ENCODE measurements around the gene SLC7A4. TPM values are rescaled to one million over a fixed set of nuclear protein-coding genes. Genes with fewer than 3 reads are reported as not detected.

SLC7A4 gene
- total RNA-seq, 1 experiment from 2014 or later = not detected

GRCh38 chr22:21078916-21079315, 46.6 kb upstream of the SLC7A4 start:
- Histone ChIP-seq H4K20me1 (ENCODE audit: insufficient read depth) (no peaks in the 10 kb centered on the region), H3K79me2 (ENCODE audit: insufficient read depth, low read length) (no peaks in the 10 kb centered on the region), H3K27me3 (ENCODE audit: insufficient read depth, low read length) (no peaks in the 10 kb centered on the region), H3K4me2 (ENCODE audit: low read length) (no peak overlapping the region), H3K27ac (ENCODE audit: low read depth, low read length) (no peak overlapping the region), H3K4me3 (replicated peaks in 1 of 2; ENCODE audit: low read depth in 1 of 2, low read length in 2 of 2) (no peak overlapping the region), H3K9me2 (ENCODE audit: insufficient read depth) (no peaks in the 10 kb centered on the region), H2AFZ (ENCODE audit: low read depth, low read length, poor library complexity, severe bottlenecking) (no peak overlapping the region), H3K9me3 (ENCODE audit: control insufficient read depth in 1 of 2, insufficient read depth in 1 of 2, low read depth in 1 of 2, low read length in 2 of 2) (no peaks in the 10 kb centered on the region), H3K9ac (ENCODE audit: low read length) (no peak overlapping the region), H3K36me3 (ENCODE audit: control insufficient read depth in 1 of 2, insufficient read depth in 2 of 2, low read length in 2 of 2) (no peaks in the 10 kb centered on the region), H3K4me1 (ENCODE audit: control insufficient read depth in 1 of 2, insufficient read depth in 2 of 2, low read length in 2 of 2) (peaks cover 0 to 9% of the 10 kb centered on the region in 2 experiments; a peak in 2 of 4 replicates)
- ATAC-seq (no peak), DNase-seq (ENCODE audit: low read depth, low spot score) (no peak)
- no TSS peak for BruUV-seq (replicated peaks)
- no peak for TF ChIP-seq CTCF (IDR thresholded peaks at IDR 0.05 in 2 of 3, conservative IDR thresholded peaks at IDR 0.05 in 1 of 3; ENCODE audit: borderline replicate concordance in 1 of 3, insufficient read depth in 1 of 3, low read depth in 2 of 3, low read length in 2 of 3)
- no peak for TF ChIP-seq TCF7L2 (IDR thresholded peaks at IDR 0.05; ENCODE audit: borderline replicate concordance, extremely low read depth, insufficient read depth, insufficient read length)
- TF ChIP-seq EZH2phosphoT487 (IDR thresholded peaks at IDR 0.05; ENCODE audit: borderline replicate concordance) = no peak
- TF ChIP-seq POLR2AphosphoS5 (IDR thresholded peaks at IDR 0.05; ENCODE audit: low read depth, low read length) = no peak
- no peak for TF ChIP-seq CBX3 (IDR thresholded peaks at IDR 0.05; ENCODE audit: low read depth)
- no peak for TF ChIP-seq POLR2A (IDR thresholded peaks at IDR 0.05; ENCODE audit: borderline replicate concordance, extremely low read depth, insufficient read depth, insufficient read length)
- no peak for TF ChIP-seq ZFX (IDR thresholded peaks at IDR 0.05)
- TF ChIP-seq SIN3A (IDR thresholded peaks at IDR 0.05; ENCODE audit: low read depth) = no peak
- TF ChIP-seq ZBTB33 (IDR thresholded peaks at IDR 0.05; ENCODE audit: extremely low read depth, insufficient replicate concordance, low read length) = no peak
- TF ChIP-seq JUND (IDR thresholded peaks at IDR 0.05) = no peak
- TF ChIP-seq FOSL1 (IDR thresholded peaks at IDR 0.05; ENCODE audit: low read depth) = no peak
- no peak for TF ChIP-seq SP1 (IDR thresholded peaks at IDR 0.05; ENCODE audit: low read depth)
- no peak for TF ChIP-seq RAD21 (IDR thresholded peaks at IDR 0.05; ENCODE audit: low read depth)
- no peak for TF ChIP-seq EGR1 (IDR thresholded peaks at IDR 0.05; ENCODE audit: low read depth)
- no peak for TF ChIP-seq REST (IDR thresholded peaks at IDR 0.05; ENCODE audit: low read depth)
- no peak for TF ChIP-seq CEBPB (IDR thresholded peaks at IDR 0.05; ENCODE audit: low read depth)
- CTCF ChIA-PET = no interaction called here
- RAD21 ChIA-PET (ENCODE audit: low non-redundant PET in 1 of 2, low total read pairs in 2 of 2, uncharacterized antibody in 2 of 2, unreplicated experiment in 2 of 2) = no interaction called here
- POLR2A ChIA-PET = no interaction called here
- intact Hi-C loops (cut with micrococcal nuclease) = no loop called here
